Liver (tissue), 9 donors: ENCODE results near the gene ELF2. TPM values are rescaled to one million over a fixed set of nuclear protein-coding genes. Genes with fewer than 3 reads are reported as not detected.

ENCODE experiments used
- DNase-seq: peaks from one replicate; pipeline ENCODE4 v3.0.0-alpha.2; 2017; ENCODE audit warnings: low spot score
- H3K27ac ChIP-seq, 2 donors: one replicate each; pipeline ENCODE4 v1.7.0; 2013; ENCODE audit warnings: inconsistent platforms in 2 of 2, low read length in 2 of 2, control low read depth in 1 of 2, low read depth in 1 of 2, mild to moderate bottlenecking in 1 of 2
- H3K27me3 ChIP-seq, 4 donors: one replicate each; pipeline versions ENCODE4 v1.6.1 to v1.7.0; 2013; ENCODE audit warnings: low read length in 3 of 4, inconsistent platforms in 1 of 4, mild to moderate bottlenecking in 1 of 4, moderate library complexity in 1 of 4; ENCODE audit not compliant: control insufficient read depth in 4 of 4, insufficient read depth in 4 of 4
- H3K36me3 ChIP-seq, 4 donors: one replicate each; pipeline versions ENCODE4 v1.6.1 to v1.7.0; 2013; ENCODE audit warnings: low read length in 3 of 4, mild to moderate bottlenecking in 3 of 4, low read depth in 1 of 4, moderate library complexity in 1 of 4; ENCODE audit not compliant: control insufficient read depth in 4 of 4, insufficient read depth in 3 of 4
- H3K4me1 ChIP-seq, 4 donors: one replicate each; pipeline versions ENCODE4 v1.6.1 to v1.7.0; 2013; ENCODE audit warnings: low read length in 3 of 4, mild to moderate bottlenecking in 3 of 4, moderate library complexity in 1 of 4; ENCODE audit not compliant: control insufficient read depth in 4 of 4, insufficient read depth in 4 of 4
- H3K4me3 ChIP-seq, 3 donors: one replicate each; pipeline versions ENCODE4 v1.6.1 to v1.7.0; 2013; ENCODE audit warnings: low read length in 3 of 3, control low read depth in 1 of 3, low read depth in 1 of 3, mild to moderate bottlenecking in 1 of 3
- H3K9ac ChIP-seq, 2 donors: one replicate each; pipeline ENCODE4 v1.7.0; 2013; ENCODE audit warnings: low read length in 2 of 2, mild to moderate bottlenecking in 2 of 2, moderate library complexity in 2 of 2, control low read depth in 1 of 2, low read depth in 1 of 2
- H3K9me3 ChIP-seq, 4 donors: one replicate each; pipeline versions ENCODE4 v1.6.1 to v1.7.0; 2013; ENCODE audit warnings: low read length in 3 of 4; ENCODE audit not compliant: control insufficient read depth in 4 of 4
- GABPA ChIP-seq, 2 donors: IDR thresholded peaks in 1 of 2; conservative IDR thresholded peaks in 1 of 2; 2 replicates each; pipeline ENCODE4 v1.6.1; 2016; ENCODE audit warnings: antibody characterized with exemption in 2 of 2, mild to moderate bottlenecking in 1 of 2, moderate library complexity in 1 of 2
- HNF4A ChIP-seq, 2 donors: conservative IDR thresholded peaks; 2 replicates each; pipeline ENCODE4 v1.6.1; 2016; ENCODE audit warnings: antibody characterized with exemption in 2 of 2, mild to moderate bottlenecking in 2 of 2
- JUND ChIP-seq, 2 donors: IDR thresholded peaks; 2 replicates each; pipeline ENCODE4 v1.6.1; 2016; ENCODE audit warnings: antibody characterized with exemption in 2 of 2
- NR2F2 ChIP-seq: IDR thresholded peaks from 2 replicates; pipeline ENCODE4 v1.6.1; 2016; ENCODE audit warnings: antibody characterized with exemption
- RAD21 ChIP-seq, 2 donors: IDR thresholded peaks; 2 replicates each; pipeline ENCODE4 v1.6.1; 2016; ENCODE audit warnings: antibody characterized with exemption in 2 of 2, mild to moderate bottlenecking in 2 of 2
- RXRA ChIP-seq, 2 donors: IDR thresholded peaks; 2 replicates each; pipeline ENCODE4 v1.6.1; 2017 to 2018; ENCODE audit warnings: antibody characterized with exemption in 2 of 2, mild to moderate bottlenecking in 1 of 2
- SP1 ChIP-seq: IDR thresholded peaks from 2 replicates; pipeline ENCODE4 v1.6.1; 2018; ENCODE audit warnings: antibody characterized with exemption, mild to moderate bottlenecking
- TAF1 ChIP-seq: conservative IDR thresholded peaks from 2 replicates; pipeline ENCODE4 v1.6.1; 2016; ENCODE audit warnings: antibody characterized with exemption, mild to moderate bottlenecking
- WGBS: extraction: QIAGEN DNeasy Blood & Tissue Kit; methylation state at CpG from one replicate; pipeline ENCODE4 v1.1.7; 2013; 5-methylcytosine and 5-hydroxymethylcytosine counted together
- polyA plus RNA-seq, 2 donors: library from polyadenylated mRNA; stranded (reverse) in 1 of 2; unstranded in 1 of 2; fragments of 200-250 nt in 1 of 2; fragments of >200 nt in 1 of 2; fragmentation: Nextera tagmentation in 1 of 2; extraction: Ambion mirVana in 1 of 2; gene quantifications; one replicate each; pipeline versions ENCODE4 v1.2.1 to v1.2.3, GENCODE V29; 2013 to 2015
- total RNA-seq, 2 donors: library from RNA; depleted of rRNA; stranded (reverse); fragments of >200 nt; gene quantifications; one replicate each; pipeline ENCODE4 v1.2.3, GENCODE V29; 2014
- TF ChIP-seq, protein P1 (sequence below): IDR thresholded peaks from 2 replicates; pipeline ENCODE4 v1.6.1; 2016; ENCODE audit warnings: antibody characterized with exemption
- TF ChIP-seq, protein P2 (sequence below): IDR thresholded peaks from 2 replicates; pipeline ENCODE4 v1.6.1; 2016; ENCODE audit warnings: antibody characterized with exemption
- TF ChIP-seq, protein P3 (sequence below): IDR thresholded peaks from 2 replicates; pipeline ENCODE4 v1.6.1; 2016; ENCODE audit warnings: antibody characterized with exemption
- TF ChIP-seq, protein P4 (sequence below): fragments of 150-350 bp; IDR thresholded peaks from 2 replicates; pipeline ENCODE4 v1.5.1; 2017; ENCODE audit warnings: improper control_type of control experiment, low read depth, low read length; ENCODE audit not compliant: missing input control
- TF ChIP-seq, protein P5 (sequence below): IDR thresholded peaks from 2 replicates; pipeline ENCODE4 v1.6.1; 2016; ENCODE audit warnings: antibody characterized with exemption, mild to moderate bottlenecking
- donor health status: healthy.
- donor health status: healthy.
- donor health status: healthy.
- donor health status: healthy.
- donor health status: healthy.

Gene ELF2
- total and polyA plus RNA-seq, 4 donors = 8.1 to 35.3 (median 24.1) TPM

DNA sequence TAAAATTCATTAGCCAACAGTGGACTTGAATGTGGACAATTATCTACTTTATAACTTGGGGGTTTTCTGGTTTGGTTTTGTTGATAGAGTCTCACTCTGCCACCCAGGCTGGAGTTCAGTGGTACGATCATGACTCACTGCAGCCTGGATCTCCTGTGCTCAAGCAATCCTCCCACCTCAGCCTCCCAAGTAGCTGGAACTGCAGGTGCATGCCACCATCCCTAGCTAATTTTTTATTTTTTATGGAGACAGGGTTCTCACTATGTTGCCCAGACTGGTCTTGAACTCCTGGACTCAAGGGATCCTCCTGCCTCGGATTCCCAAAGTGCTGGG, 12.4 kb upstream of the ELF2 start:
- Histone ChIP-seq H3K27me3 (no peaks in the 10 kb centered on the region), H3K4me3 (no peak overlapping the region), H3K9me3 (no peaks in the 10 kb centered on the region), H3K27ac (no peak overlapping the region), H3K4me1 (no peaks in the 10 kb centered on the region), H3K9ac (no peak overlapping the region), H3K36me3 (no peaks in the 10 kb centered on the region)
- TF ChIP-seq JUND (IDR thresholded peaks at IDR 0.05) (no peak), GABPA (IDR thresholded peaks at IDR 0.05 in 1 of 2, conservative IDR thresholded peaks at IDR 0.05 in 1 of 2) (no peak), HNF4A (conservative IDR thresholded peaks at IDR 0.05) (no peak), RAD21 (IDR thresholded peaks at IDR 0.05) (no peak), TAF1 (no peak), SP1 (no peak), RXRA (IDR thresholded peaks at IDR 0.05) (no peak), NR2F2 (no peak)
- TF ChIP-seq, protein P1, sequence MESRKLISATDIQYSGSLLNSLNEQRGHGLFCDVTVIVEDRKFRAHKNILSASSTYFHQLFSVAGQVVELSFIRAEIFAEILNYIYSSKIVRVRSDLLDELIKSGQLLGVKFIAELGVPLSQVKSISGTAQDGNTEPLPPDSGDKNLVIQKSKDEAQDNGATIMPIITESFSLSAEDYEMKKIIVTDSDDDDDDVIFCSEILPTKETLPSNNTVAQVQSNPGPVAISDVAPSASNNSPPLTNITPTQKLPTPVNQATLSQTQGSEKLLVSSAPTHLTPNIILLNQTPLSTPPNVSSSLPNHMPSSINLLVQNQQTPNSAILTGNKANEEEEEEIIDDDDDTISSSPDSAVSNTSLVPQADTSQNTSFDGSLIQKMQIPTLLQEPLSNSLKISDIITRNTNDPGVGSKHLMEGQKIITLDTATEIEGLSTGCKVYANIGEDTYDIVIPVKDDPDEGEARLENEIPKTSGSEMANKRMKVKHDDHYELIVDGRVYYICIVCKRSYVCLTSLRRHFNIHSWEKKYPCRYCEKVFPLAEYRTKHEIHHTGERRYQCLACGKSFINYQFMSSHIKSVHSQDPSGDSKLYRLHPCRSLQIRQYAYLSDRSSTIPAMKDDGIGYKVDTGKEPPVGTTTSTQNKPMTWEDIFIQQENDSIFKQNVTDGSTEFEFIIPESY = no peak
- TF ChIP-seq, protein P2, sequence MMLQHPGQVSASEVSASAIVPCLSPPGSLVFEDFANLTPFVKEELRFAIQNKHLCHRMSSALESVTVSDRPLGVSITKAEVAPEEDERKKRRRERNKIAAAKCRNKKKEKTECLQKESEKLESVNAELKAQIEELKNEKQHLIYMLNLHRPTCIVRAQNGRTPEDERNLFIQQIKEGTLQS = no peak
- TF ChIP-seq, protein P3, sequence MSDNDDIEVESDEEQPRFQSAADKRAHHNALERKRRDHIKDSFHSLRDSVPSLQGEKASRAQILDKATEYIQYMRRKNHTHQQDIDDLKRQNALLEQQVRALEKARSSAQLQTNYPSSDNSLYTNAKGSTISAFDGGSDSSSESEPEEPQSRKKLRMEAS = no peak
- TF ChIP-seq, protein P4, sequence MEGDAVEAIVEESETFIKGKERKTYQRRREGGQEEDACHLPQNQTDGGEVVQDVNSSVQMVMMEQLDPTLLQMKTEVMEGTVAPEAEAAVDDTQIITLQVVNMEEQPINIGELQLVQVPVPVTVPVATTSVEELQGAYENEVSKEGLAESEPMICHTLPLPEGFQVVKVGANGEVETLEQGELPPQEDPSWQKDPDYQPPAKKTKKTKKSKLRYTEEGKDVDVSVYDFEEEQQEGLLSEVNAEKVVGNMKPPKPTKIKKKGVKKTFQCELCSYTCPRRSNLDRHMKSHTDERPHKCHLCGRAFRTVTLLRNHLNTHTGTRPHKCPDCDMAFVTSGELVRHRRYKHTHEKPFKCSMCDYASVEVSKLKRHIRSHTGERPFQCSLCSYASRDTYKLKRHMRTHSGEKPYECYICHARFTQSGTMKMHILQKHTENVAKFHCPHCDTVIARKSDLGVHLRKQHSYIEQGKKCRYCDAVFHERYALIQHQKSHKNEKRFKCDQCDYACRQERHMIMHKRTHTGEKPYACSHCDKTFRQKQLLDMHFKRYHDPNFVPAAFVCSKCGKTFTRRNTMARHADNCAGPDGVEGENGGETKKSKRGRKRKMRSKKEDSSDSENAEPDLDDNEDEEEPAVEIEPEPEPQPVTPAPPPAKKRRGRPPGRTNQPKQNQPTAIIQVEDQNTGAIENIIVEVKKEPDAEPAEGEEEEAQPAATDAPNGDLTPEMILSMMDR = no peak
- WGBS = 90% methylated on average over 2 of the region's 2 CpGs
- no peak for DNase-seq

DNA sequence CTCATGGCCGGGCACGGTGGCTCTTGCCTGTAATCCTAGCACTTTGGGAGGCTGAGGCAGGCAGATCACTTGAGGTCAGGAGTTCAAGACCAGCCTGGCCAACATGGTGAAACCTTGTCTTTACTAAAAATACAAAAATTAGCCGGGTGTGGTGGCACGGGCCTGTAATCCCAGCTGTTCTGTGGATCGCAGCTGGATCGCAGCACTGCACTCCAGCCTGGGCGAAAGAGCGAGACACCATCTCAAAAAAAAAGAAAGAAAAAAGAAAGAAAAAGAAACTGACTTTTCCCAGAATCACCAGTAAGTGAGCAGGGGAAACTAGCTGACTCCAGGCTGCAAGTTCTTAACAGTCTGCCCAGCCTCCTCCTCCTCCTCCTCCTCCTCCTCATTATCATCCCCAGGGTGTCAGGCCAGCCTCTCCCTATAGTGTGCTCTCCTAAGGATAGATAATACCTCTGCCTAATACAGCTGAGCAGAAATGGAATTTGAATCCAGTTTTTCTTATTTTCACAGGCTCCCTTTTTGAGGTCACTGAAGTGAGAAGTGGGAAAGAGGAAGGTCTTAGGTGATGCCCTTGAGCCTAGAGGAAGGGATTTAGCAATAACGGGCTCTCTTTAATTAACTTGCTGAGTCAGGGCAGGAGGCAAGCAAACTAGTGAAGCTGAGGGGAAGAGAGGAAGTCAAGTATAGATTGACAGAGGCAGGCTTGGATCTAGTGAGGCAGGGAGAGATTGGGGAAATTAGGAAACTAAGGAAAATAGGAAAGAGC, 11.8 kb upstream of the ELF2 start:
- Histone ChIP-seq H3K4me3 (no peak overlapping the region), H3K27ac (no peak overlapping the region), H3K27me3 (no peaks in the 10 kb centered on the region), H3K36me3 (no peaks in the 10 kb centered on the region), H3K4me1 (no peaks in the 10 kb centered on the region), H3K9ac (no peak overlapping the region), H3K9me3 (no peaks in the 10 kb centered on the region)
- DNase-seq = no peak
- 86% methylated on average over 9 of the region's 9 CpGs for WGBS
- TF ChIP-seq, protein P5, sequence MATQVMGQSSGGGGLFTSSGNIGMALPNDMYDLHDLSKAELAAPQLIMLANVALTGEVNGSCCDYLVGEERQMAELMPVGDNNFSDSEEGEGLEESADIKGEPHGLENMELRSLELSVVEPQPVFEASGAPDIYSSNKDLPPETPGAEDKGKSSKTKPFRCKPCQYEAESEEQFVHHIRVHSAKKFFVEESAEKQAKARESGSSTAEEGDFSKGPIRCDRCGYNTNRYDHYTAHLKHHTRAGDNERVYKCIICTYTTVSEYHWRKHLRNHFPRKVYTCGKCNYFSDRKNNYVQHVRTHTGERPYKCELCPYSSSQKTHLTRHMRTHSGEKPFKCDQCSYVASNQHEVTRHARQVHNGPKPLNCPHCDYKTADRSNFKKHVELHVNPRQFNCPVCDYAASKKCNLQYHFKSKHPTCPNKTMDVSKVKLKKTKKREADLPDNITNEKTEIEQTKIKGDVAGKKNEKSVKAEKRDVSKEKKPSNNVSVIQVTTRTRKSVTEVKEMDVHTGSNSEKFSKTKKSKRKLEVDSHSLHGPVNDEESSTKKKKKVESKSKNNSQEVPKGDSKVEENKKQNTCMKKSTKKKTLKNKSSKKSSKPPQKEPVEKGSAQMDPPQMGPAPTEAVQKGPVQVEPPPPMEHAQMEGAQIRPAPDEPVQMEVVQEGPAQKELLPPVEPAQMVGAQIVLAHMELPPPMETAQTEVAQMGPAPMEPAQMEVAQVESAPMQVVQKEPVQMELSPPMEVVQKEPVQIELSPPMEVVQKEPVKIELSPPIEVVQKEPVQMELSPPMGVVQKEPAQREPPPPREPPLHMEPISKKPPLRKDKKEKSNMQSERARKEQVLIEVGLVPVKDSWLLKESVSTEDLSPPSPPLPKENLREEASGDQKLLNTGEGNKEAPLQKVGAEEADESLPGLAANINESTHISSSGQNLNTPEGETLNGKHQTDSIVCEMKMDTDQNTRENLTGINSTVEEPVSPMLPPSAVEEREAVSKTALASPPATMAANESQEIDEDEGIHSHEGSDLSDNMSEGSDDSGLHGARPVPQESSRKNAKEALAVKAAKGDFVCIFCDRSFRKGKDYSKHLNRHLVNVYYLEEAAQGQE = no peak
- TF ChIP-seq RAD21 (IDR thresholded peaks at IDR 0.05) (no peak), TAF1 (no peak), SP1 (no peak)
- TF ChIP-seq, protein P1 = no peak
